PC-9 (cell line): ENCODE measurements around the gene SPINK5. TPM values are rescaled to one million over a fixed set of nuclear protein-coding genes. Genes with fewer than 3 reads are reported as not detected.
"Not testable (repeated sequence)": the region's sequence is repeated elsewhere in the genome, so short reads cannot be mapped to it uniquely, and the experiment has no call there.

Experiments used
- BruUV-seq: library from RNA; stranded (reverse); fragments of 400-500 nt; replicated peaks from 2 replicates; lab custom pipeline; 2021; lab: Mats Ljungman, UMichigan
- CTCF ChIA-PET: fragments of 300-600 bp; sonication (Branson Sonifier 250); formaldehyde crosslinking; loops from one replicate; lab custom pipeline; 2022; ENCODE audit warnings: antibody characterized with exemption; lab: Charles Lee
- POLR2A ChIA-PET: fragments of 300-600 bp; sonication (Branson Sonifier 250); formaldehyde crosslinking; loops from one replicate; lab custom pipeline; 2022; ENCODE audit warnings: antibody characterized with exemption; ENCODE audit not compliant: unreplicated experiment; lab: Charles Lee
- DNase-seq, 2 experiments: peaks; one replicate each; pipeline versions ENCODE4 v3.0.0 to v3.0.0-alpha.2; 2015 to 2022; ENCODE audit warnings: mixed read lengths in 1 of 2
- H2AFZ ChIP-seq: fragments of 200-600 bp; sonication (generic); 2 replicates; pipeline ENCODE4 v1.8.1; 2017; ENCODE audit warnings: antibody characterized with exemption
- H3F3A ChIP-seq: fragments of 200-600 bp; sonication (generic); 2 replicates; pipeline ENCODE4 v1.8.1; 2017; ENCODE audit warnings: antibody characterized with exemption, mild to moderate bottlenecking, low read depth; ENCODE audit not compliant: insufficient read depth
- H3K27ac ChIP-seq: fragments of 200-600 bp; sonication (generic); 2 replicates; pipeline ENCODE4 v1.6.1; 2016; ENCODE audit warnings: mixed run types
- H3K27me3 ChIP-seq: fragments of 200-600 bp; sonication (generic); 2 replicates; pipeline ENCODE4 v1.6.1; 2016; ENCODE audit warnings: low read depth, mixed run types; ENCODE audit not compliant: insufficient read depth
- H3K36me3 ChIP-seq: fragments of 200-600 bp; sonication (generic); 2 replicates; pipeline ENCODE4 v1.6.1; 2016; ENCODE audit warnings: low read depth, mixed run types
- H3K4me1 ChIP-seq: fragments of 200-600 bp; sonication (generic); replicated peaks from 2 replicates; pipeline ENCODE4 v1.6.1; 2016; ENCODE audit warnings: mixed run types; ENCODE audit not compliant: insufficient read depth
- H3K4me2 ChIP-seq: fragments of 200-600 bp; sonication (generic); 2 replicates; pipeline ENCODE4 v1.6.1; 2017; ENCODE audit warnings: mixed run types
- H3K4me3 ChIP-seq: fragments of 200-600 bp; sonication (generic); 2 replicates; pipeline ENCODE4 v1.6.1; 2016; ENCODE audit warnings: mixed run types
- H3K79me2 ChIP-seq: fragments of 200-600 bp; sonication (generic); 2 replicates; pipeline ENCODE4 v1.6.1; 2017; ENCODE audit warnings: low read depth, mixed run types
- H3K9me2 ChIP-seq: fragments of 200-600 bp; sonication (generic); 2 replicates; pipeline ENCODE4 v1.8.1; 2017; ENCODE audit warnings: mild to moderate bottlenecking; ENCODE audit not compliant: insufficient read depth
- H3K9me3 ChIP-seq: fragments of 200-600 bp; sonication (generic); 2 replicates; pipeline ENCODE4 v1.8.1; 2016; ENCODE audit warnings: low read depth; ENCODE audit not compliant: insufficient read depth
- H4K20me1 ChIP-seq: fragments of 200-600 bp; sonication (generic); 2 replicates; pipeline ENCODE4 v1.8.1; 2017; ENCODE audit not compliant: insufficient read depth
- EZH2 ChIP-seq: fragments of 200-600 bp; sonication (generic); IDR thresholded peaks from 2 replicates; pipeline ENCODE4 v1.8.0; 2017; ENCODE audit warnings: antibody characterized with exemption, low read depth
- intact Hi-C: fragments of 100-400 bp; cut with micrococcal nuclease; formaldehyde crosslinking; loops from one replicate; pipeline ENCODE4 v1.10.0; 2022; ENCODE audit not compliant: unreplicated experiment
- total RNA-seq: library from RNA; stranded (reverse); gene quantifications from 2 replicates; pipeline ENCODE4 v1.2.3, GENCODE V29; 2021
- TF ChIP-seq, protein P1 (sequence below): fragments of 200-600 bp; sonication (generic); conservative IDR thresholded peaks from 2 replicates; pipeline ENCODE4 v1.6.1; 2017; ENCODE audit warnings: mixed run types, antibody characterized with exemption, mild to moderate bottlenecking, moderate library complexity

SPINK5 gene
- total RNA-seq, 1 experiment from 2014 or later = not detected

GRCh38 chr5:148043705-148044104 lies 20.1 kb upstream of the SPINK5 start:
- H3K9me2 ChIP-seq = 0 out of 2 replicates have a peak, but pooled peaks cover 3% of the 10 kb centered on the region
- no peaks in the 10 kb centered on the region for H4K20me1 ChIP-seq
- H3K36me3 ChIP-seq = no peaks in the 10 kb centered on the region
- H3K9me3 ChIP-seq = no peaks in the 10 kb centered on the region
- intact Hi-C loops = no loop called here
- no peak for TF ChIP-seq EZH2
- TF ChIP-seq, protein P1, sequence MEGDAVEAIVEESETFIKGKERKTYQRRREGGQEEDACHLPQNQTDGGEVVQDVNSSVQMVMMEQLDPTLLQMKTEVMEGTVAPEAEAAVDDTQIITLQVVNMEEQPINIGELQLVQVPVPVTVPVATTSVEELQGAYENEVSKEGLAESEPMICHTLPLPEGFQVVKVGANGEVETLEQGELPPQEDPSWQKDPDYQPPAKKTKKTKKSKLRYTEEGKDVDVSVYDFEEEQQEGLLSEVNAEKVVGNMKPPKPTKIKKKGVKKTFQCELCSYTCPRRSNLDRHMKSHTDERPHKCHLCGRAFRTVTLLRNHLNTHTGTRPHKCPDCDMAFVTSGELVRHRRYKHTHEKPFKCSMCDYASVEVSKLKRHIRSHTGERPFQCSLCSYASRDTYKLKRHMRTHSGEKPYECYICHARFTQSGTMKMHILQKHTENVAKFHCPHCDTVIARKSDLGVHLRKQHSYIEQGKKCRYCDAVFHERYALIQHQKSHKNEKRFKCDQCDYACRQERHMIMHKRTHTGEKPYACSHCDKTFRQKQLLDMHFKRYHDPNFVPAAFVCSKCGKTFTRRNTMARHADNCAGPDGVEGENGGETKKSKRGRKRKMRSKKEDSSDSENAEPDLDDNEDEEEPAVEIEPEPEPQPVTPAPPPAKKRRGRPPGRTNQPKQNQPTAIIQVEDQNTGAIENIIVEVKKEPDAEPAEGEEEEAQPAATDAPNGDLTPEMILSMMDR = no peak
- H3K79me2 ChIP-seq = no peaks in the 10 kb centered on the region
- H3K4me3 ChIP-seq = no peak overlapping the region
- ChIA-PET CTCF (no interaction called here), POLR2A (interaction anchor here (0.5 to 0.7 kb wide), 2 partner anchors 26 to 401 kb away, joined by 4 to 6 read pairs; no protein-coding TSS in a partner anchor)
- H3K27ac ChIP-seq = no peak overlapping the region
- peaks cover 6% of the 10 kb centered on the region; the same call in 1 of the 2 replicates for H3K27me3 ChIP-seq
- H3K4me2 ChIP-seq = no peak overlapping the region
- no TSS peak for BruUV-seq
- no peaks in the 10 kb centered on the region for H3F3A ChIP-seq
- no peak overlapping the region for H2AFZ ChIP-seq
- H3K4me1 ChIP-seq = no peaks in the 10 kb centered on the region
- no peak for DNase-seq

GRCh38 chr5:148055160-148055559 lies 8.6 kb upstream of the SPINK5 start:
- H2AFZ ChIP-seq, H3K4me1 ChIP-seq, H3K9me2 ChIP-seq, CTCF ChIA-PET, BruUV-seq, H3K4me2 ChIP-seq, H3F3A ChIP-seq, H4K20me1 ChIP-seq, H3K4me3 ChIP-seq, POLR2A ChIA-PET, H3K36me3 ChIP-seq, H3K79me2 ChIP-seq, H3K27me3 ChIP-seq, H3K27ac ChIP-seq, intact Hi-C loops, DNase-seq: not testable (repeated sequence)
- peaks cover 11% of the 10 kb centered on the region; the same call in 1 of the 2 replicates for H3K9me3 ChIP-seq

DNA sequence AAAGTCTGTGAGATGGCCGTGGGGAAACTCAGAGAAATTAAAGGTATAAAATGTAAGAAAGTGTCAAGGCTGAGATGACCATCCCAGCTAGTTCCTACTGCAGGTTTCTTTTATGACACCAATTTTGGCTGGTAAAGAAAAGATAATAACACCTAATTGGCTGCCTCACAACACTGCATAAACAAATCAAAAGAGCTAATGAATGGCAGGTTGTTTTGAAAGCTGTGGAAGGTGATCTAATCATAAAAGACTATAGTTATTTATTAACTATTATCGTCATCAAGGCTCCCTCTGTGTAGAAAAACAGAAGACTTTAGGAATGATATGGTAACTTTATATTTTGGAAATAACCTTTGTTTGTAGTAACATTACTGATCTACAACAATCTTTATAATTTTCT lies 3.5 kb upstream of the SPINK5 start:
- H2AFZ ChIP-seq = no peak overlapping the region
- H3K27me3 ChIP-seq = no peaks in the 10 kb centered on the region
- H3K36me3 ChIP-seq = no peaks in the 10 kb centered on the region
- peaks cover 2% of the 10 kb centered on the region; the same call in 1 of the 2 replicates for H3K9me3 ChIP-seq
- H3K4me3 ChIP-seq = no peak overlapping the region
- H3K4me1 ChIP-seq = no peaks in the 10 kb centered on the region
- no peak for DNase-seq
- intact Hi-C loops = no loop called here
- H3K27ac ChIP-seq = no peak overlapping the region
- CTCF ChIA-PET = no interaction called here
- H3F3A ChIP-seq = no peaks in the 10 kb centered on the region
- POLR2A ChIA-PET = no interaction called here
- H4K20me1 ChIP-seq = no peaks in the 10 kb centered on the region
- no peaks in the 10 kb centered on the region for H3K79me2 ChIP-seq
- TF ChIP-seq, protein P1 = no peak
- TF ChIP-seq EZH2 = no peak
- BruUV-seq = no TSS peak
- no peaks in the 10 kb centered on the region for H3K9me2 ChIP-seq
- no peak overlapping the region for H3K4me2 ChIP-seq

GRCh38 chr5:148060881-148061280 lies 2.9 kb upstream of the SPINK5 start:
- H4K20me1 ChIP-seq = no peaks in the 10 kb centered on the region
- H3K79me2 ChIP-seq = no peaks in the 10 kb centered on the region
- ChIA-PET CTCF (no interaction called here), POLR2A (no interaction called here)
- no TSS peak for BruUV-seq
- TF ChIP-seq EZH2 = no peak
- H3F3A ChIP-seq = no peaks in the 10 kb centered on the region
- intact Hi-C loops = no loop called here
- H3K27ac ChIP-seq = no peak overlapping the region
- no peak overlapping the region for H3K4me2 ChIP-seq
- no peaks in the 10 kb centered on the region for H3K9me2 ChIP-seq
- no peak overlapping the region for H3K4me3 ChIP-seq
- no peak overlapping the region for H2AFZ ChIP-seq
- no peak for DNase-seq
- H3K9me3 ChIP-seq = no peaks in the 10 kb centered on the region
- no peaks in the 10 kb centered on the region for H3K27me3 ChIP-seq
- H3K36me3 ChIP-seq = no peaks in the 10 kb centered on the region
- H3K4me1 ChIP-seq = no peaks in the 10 kb centered on the region
